GM12878 (cell line): ENCODE data around the gene UBAP2. TPM values are rescaled to one million over a fixed set of nuclear protein-coding genes. Genes with fewer than 3 reads are reported as not detected.

Source experiments
- ATAC-seq: fragments of 200-7000 bp; cut with Tn5 transposase; 3 replicates; pipeline ENCODE4 v1.9.1; 2020; ENCODE audit warnings: mild to moderate bottlenecking, moderate library complexity
- BruUV-seq: library from RNA; stranded (reverse); fragments of 400-500 nt; replicated peaks from 2 replicates; lab custom pipeline; 2021; lab: Mats Ljungman, UMichigan
- CTCF ChIA-PET: fragments of 300-600 bp; sonication (Branson Sonifier 250); formaldehyde crosslinking; extraction: SDS; loops from one replicate; lab custom pipeline; 2021; ENCODE audit warnings: inconsistent platforms; lab: Yijun Ruan, JAX
- POLR2A ChIA-PET: fragments of 350-600 bp; formaldehyde crosslinking; extraction: SDS; loops from one replicate; lab custom pipeline; 2021; ENCODE audit warnings: inconsistent platforms; lab: Charles Lee
- RAD21 ChIA-PET: fragments of 300-600 bp; sonication (Branson Sonifier 250); formaldehyde crosslinking; loops from one replicate; lab custom pipeline; 2023; ENCODE audit warnings: antibody characterized with exemption; ENCODE audit not compliant: unreplicated experiment; lab: Charles Lee
- SMC1A ChIA-PET: fragments of 300-600 bp; sonication (Branson Sonifier 250); formaldehyde crosslinking; loops from one replicate; lab custom pipeline; 2023; ENCODE audit not compliant: unreplicated experiment, uncharacterized antibody; lab: Charles Lee
- DNase-seq: peaks from one replicate; pipeline ENCODE4 v3.0.0-alpha.2; 2011; ENCODE audit warnings: low read depth, low spot score
- FAIRE-seq: peaks from 3 replicates; lab custom pipeline; 2011; peaks lifted over from hg19 to GRCh38; lab: Jason Lieb, UNC
- H2AFZ ChIP-seq: 2 replicates; pipeline ENCODE4 v1.6.0; 2011; ENCODE audit warnings: low read depth, low read length, control low read depth; ENCODE audit not compliant: control insufficient read depth
- H3K27ac ChIP-seq: 2 replicates; pipeline ENCODE4 v1.5.1; 2011; ENCODE audit warnings: control low read depth; ENCODE audit not compliant: control insufficient read depth, insufficient read depth
- H3K27me3 ChIP-seq, 2 experiments: replicated peaks in 1 of 2; 2 replicates each; pipeline versions ENCODE4 v1.6.0 to v1.6.1; 2011; ENCODE audit warnings: low read length in 1 of 2; ENCODE audit not compliant: control insufficient read depth in 2 of 2, insufficient read depth in 2 of 2
- H3K36me3 ChIP-seq, 2 experiments: 2 replicates each; pipeline ENCODE4 v1.5.1; 2011; ENCODE audit warnings: low read length in 1 of 2; ENCODE audit not compliant: control insufficient read depth in 2 of 2, insufficient read depth in 2 of 2
- H3K4me1 ChIP-seq: 2 replicates; pipeline ENCODE4 v1.6.1; 2011; ENCODE audit warnings: mild to moderate bottlenecking, low read length, moderate library complexity, mixed read lengths; ENCODE audit not compliant: control insufficient read depth, insufficient read depth
- H3K4me2 ChIP-seq: 2 replicates; pipeline ENCODE4 v1.6.0; 2011; ENCODE audit warnings: control low read depth; ENCODE audit not compliant: control insufficient read depth, insufficient read depth
- H3K4me3 ChIP-seq: fragments of 200-600 bp; sonication (generic); 2 replicates; pipeline ENCODE4 v1.5.1; 2016
- H3K79me2 ChIP-seq: 2 replicates; pipeline ENCODE4 v1.6.0; 2011; ENCODE audit warnings: low read length; ENCODE audit not compliant: control insufficient read depth, insufficient read depth
- H3K9ac ChIP-seq: 2 replicates; pipeline ENCODE4 v1.8.0; 2011; ENCODE audit warnings: low read length, control low read depth, mixed read lengths; ENCODE audit not compliant: control insufficient read depth, insufficient read depth
- H3K9me3 ChIP-seq: replicated peaks from 3 replicates; pipeline ENCODE4 v1.5.1; 2011; ENCODE audit warnings: mild to moderate bottlenecking, low read length; ENCODE audit not compliant: control insufficient read depth, insufficient read depth
- H4K20me1 ChIP-seq: 2 replicates; pipeline ENCODE4 v1.6.0; 2011; ENCODE audit not compliant: control insufficient read depth, insufficient read depth
- E2F4 ChIP-seq: IDR thresholded peaks from 2 replicates; pipeline ENCODE4 v1.6.1; 2012; ENCODE audit warnings: low read depth, low read length, improper control_type of control experiment
- E4F1 ChIP-seq: fragments of 450-650 bp; IDR thresholded peaks from 2 replicates; pipeline ENCODE4 v1.6.1; 2018; ENCODE audit warnings: borderline replicate concordance, mild to moderate bottlenecking; ENCODE audit not compliant: partially characterized antibody
- EGR1 ChIP-seq, 2 experiments: IDR thresholded peaks; 1 replicate in 1 of 2; 2 replicates in 1 of 2; pipeline ENCODE4 v1.6.1; 2011 to 2012; ENCODE audit warnings: low read depth in 2 of 2, low read length in 2 of 2, borderline replicate concordance in 1 of 2, mild to moderate bottlenecking in 1 of 2, moderate library complexity in 1 of 2
- EZH2 ChIP-seq: IDR thresholded peaks from 2 replicates; pipeline ENCODE4 v1.6.1; 2012; ENCODE audit warnings: low read depth, mild to moderate bottlenecking, control low read depth, inconsistent platforms, low read length, borderline replicate concordance; ENCODE audit not compliant: control insufficient read depth
- HCFC1 ChIP-seq: fragments of 150-350 bp; IDR thresholded peaks from 2 replicates; pipeline ENCODE4 v1.6.1; 2014; ENCODE audit warnings: low read length
- JUND ChIP-seq: IDR thresholded peaks from 2 replicates; pipeline ENCODE4 v1.6.1; 2012; ENCODE audit warnings: low read depth, mild to moderate bottlenecking, low read length, improper control_type of control experiment, moderate library complexity
- MEF2A ChIP-seq: IDR thresholded peaks from 2 replicates; pipeline ENCODE4 v1.6.1; 2011; ENCODE audit warnings: low read depth, mild to moderate bottlenecking, low read length, moderate library complexity; ENCODE audit not compliant: insufficient read depth
- NFXL1 ChIP-seq: fragments of 450-650 bp; IDR thresholded peaks from 2 replicates; pipeline ENCODE4 v1.6.1; 2017; ENCODE audit warnings: antibody characterized with exemption, mild to moderate bottlenecking, borderline replicate concordance
- PAX8 ChIP-seq: fragments of 450-650 bp; IDR thresholded peaks from 2 replicates; pipeline ENCODE4 v1.6.1; 2017; ENCODE audit warnings: mild to moderate bottlenecking, moderate library complexity
- PBX3 ChIP-seq: IDR thresholded peaks from 2 replicates; pipeline ENCODE4 v1.6.1; 2011; ENCODE audit warnings: mild to moderate bottlenecking, low read depth, low read length, moderate library complexity; ENCODE audit not compliant: insufficient replicate concordance
- POLR2AphosphoS5 ChIP-seq: IDR thresholded peaks from 2 replicates; pipeline ENCODE4 v1.6.1; 2011; ENCODE audit warnings: mild to moderate bottlenecking, low read length, inconsistent platforms
- RBBP5 ChIP-seq: fragments of 200-600 bp; sonication (generic); conservative IDR thresholded peaks from 2 replicates; pipeline ENCODE4 v1.6.1; 2016
- SREBF2 ChIP-seq: IDR thresholded peaks from 2 replicates; pipeline ENCODE4 v1.6.1; 2012; ENCODE audit warnings: mild to moderate bottlenecking, low read length
- SRF ChIP-seq, 2 experiments: IDR thresholded peaks; 2 replicates each; pipeline ENCODE4 v1.6.1; 2011; ENCODE audit warnings: low read depth in 2 of 2, low read length in 2 of 2, mild to moderate bottlenecking in 1 of 2, moderate library complexity in 1 of 2
- TAF1 ChIP-seq: IDR thresholded peaks from 2 replicates; pipeline ENCODE4 v1.6.1; 2011; ENCODE audit warnings: mild to moderate bottlenecking, low read depth, low read length, borderline replicate concordance
- TBL1XR1 ChIP-seq: IDR thresholded peaks from 2 replicates; pipeline ENCODE4 v1.6.1; 2012; ENCODE audit warnings: low read depth, low read length, improper control_type of control experiment
- WGBS: methylation state at CpG from one replicate; pipeline ENCODE4 v1.1.6; 2016; ENCODE audit warnings: low lambda C conversion rate; ENCODE audit not compliant: insufficient replicate concordance, insufficient coverage; ENCODE audit errors: missing lambda C conversion rate; 5-methylcytosine and 5-hydroxymethylcytosine counted together
- in situ Hi-C: fragments of 300-500 bp; cut with MboI; formaldehyde crosslinking; loops from 9 replicates; pipeline ENCODE4 v1.14.3; 2018; ENCODE audit warnings: mixed read lengths
- intact Hi-C: fragments of 100-400 bp; cut with micrococcal nuclease; formaldehyde crosslinking; loops from one replicate; pipeline ENCODE4 v1.14.2; 2022; ENCODE audit not compliant: unreplicated experiment
- polyA plus RNA-seq, 11 experiments: library from polyadenylated mRNA; depleted of rRNA in 4 of 11; unstranded in 6 of 11; stranded (reverse) in 5 of 11; fragments of >200 nt; fragmentation: Nextera tagmentation in 4 of 11; fragmentation: Illumina TruSeq in 1 of 11; extraction: Ambion mirVana in 4 of 11; extraction: Trizol in 1 of 11; gene quantifications; 1 replicate in 1 of 11; 2 replicates in 10 of 11; pipeline versions ENCODE4 v1.2.1 to v1.2.3, GENCODE V29; 2011 to 2016; ENCODE audit warnings: inconsistent platforms in 2 of 11, missing spikeins in 2 of 11, low read depth in 1 of 11
- total RNA-seq, 4 experiments: library from RNA; depleted of rRNA in 3 of 4; stranded (reverse); fragments of >200 nt in 3 of 4; fragmentation: Illumina TruSeq in 1 of 4; extraction: Trizol in 1 of 4; gene quantifications; 2 replicates each; pipeline versions ENCODE4 v1.2.1 to v1.2.3, GENCODE V29; 2013 to 2021
- TF ChIP-seq, protein P1 (sequence below): fragments of 450-650 bp; IDR thresholded peaks from 2 replicates; pipeline ENCODE4 v1.6.1; 2017; ENCODE audit warnings: borderline replicate concordance

Gene UBAP2
- total and polyA plus RNA-seq, 10 of the 15 experiments (the other 5 are each of a cell fraction or from before 2014, with no cell fraction given) = 8.5 to 48.2 (median 28.1) TPM

- Histone ChIP-seq H3K79me2 (peaks cover 29% of the 10 kb centered on the region), H3K4me3 (no peak overlapping the region), H2AFZ (no peak overlapping the region), H3K27me3 (no peaks in the 10 kb centered on the region), H4K20me1 (no peaks in the 10 kb centered on the region), H3K4me1 (no peaks in the 10 kb centered on the region), H3K9ac (no peak overlapping the region), H3K36me3 (peaks cover 0 to 1% of the 10 kb centered on the region in 2 experiments; a peak in 1 of 4 replicates), H3K4me2 (no peak overlapping the region), H3K27ac (no peak overlapping the region), H3K9me3 (no peaks in the 10 kb centered on the region)
- in situ Hi-C loops = no loop called here
- DNase-seq (no peak), FAIRE-seq (no peak), ATAC-seq (no peak)
- POLR2A ChIA-PET = interaction anchor here (0.7 kb wide), 1 partner anchor 206 kb away, joined by 3 read pairs; no protein-coding TSS in a partner anchor
- SMC1A ChIA-PET = interaction anchor here (0.7 to 1.1 kb wide), 2 partner anchors 14 to 211 kb away, joined by 3 to 4 read pairs; no protein-coding TSS in a partner anchor
- RAD21 ChIA-PET = no interaction called here
- CTCF ChIA-PET = interaction anchor here (0.6 kb wide), 1 partner anchor 39 kb away, joined by 3 read pairs; no protein-coding TSS in a partner anchor
- intact Hi-C loops = no loop called here
- TSS peak; percentile 12 for BruUV-seq
- 92% methylated on average over 1 of the region's 1 CpG for WGBS
- TF ChIP-seq TBL1XR1 (no peak), SREBF2 (no peak), NFXL1 (no peak), PBX3 (no peak), POLR2AphosphoS5 (no peak), JUND (no peak), SRF (IDR thresholded peaks at IDR 0.05; ENCODE audit: low read depth in 2 of 2, low read length in 2 of 2) (no peak), HCFC1 (no peak), RBBP5 (no peak), EZH2 (no peak), E2F4 (no peak), EGR1 (IDR thresholded peaks at IDR 0.05; ENCODE audit: borderline replicate concordance in 1 of 2, low read depth in 2 of 2, low read length in 2 of 2) (no peak), PAX8 (no peak), MEF2A (no peak), E4F1 (no peak), TAF1 (no peak)
- TF ChIP-seq, protein P1, sequence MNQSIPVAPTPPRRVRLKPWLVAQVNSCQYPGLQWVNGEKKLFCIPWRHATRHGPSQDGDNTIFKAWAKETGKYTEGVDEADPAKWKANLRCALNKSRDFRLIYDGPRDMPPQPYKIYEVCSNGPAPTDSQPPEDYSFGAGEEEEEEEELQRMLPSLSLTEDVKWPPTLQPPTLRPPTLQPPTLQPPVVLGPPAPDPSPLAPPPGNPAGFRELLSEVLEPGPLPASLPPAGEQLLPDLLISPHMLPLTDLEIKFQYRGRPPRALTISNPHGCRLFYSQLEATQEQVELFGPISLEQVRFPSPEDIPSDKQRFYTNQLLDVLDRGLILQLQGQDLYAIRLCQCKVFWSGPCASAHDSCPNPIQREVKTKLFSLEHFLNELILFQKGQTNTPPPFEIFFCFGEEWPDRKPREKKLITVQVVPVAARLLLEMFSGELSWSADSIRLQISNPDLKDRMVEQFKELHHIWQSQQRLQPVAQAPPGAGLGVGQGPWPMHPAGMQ = no peak
Measured at GRCh38 chr9:34025062-34025461, 23.6 kb downstream of the UBAP2 start.
